Dendritic cell treated with granulocyte-macrophage colony-stimulating factor and Interleukin-4, amounts not matched to agents 40 ng/mL and 50 ng/mL, for 4 days (primary cell): ENCODE measurements around the gene MED25.
"Not testable (repeated sequence)": the region's sequence is repeated elsewhere in the genome, so short reads cannot be mapped to it uniquely, and the experiment has no call there.

Experiments used
- H3K27ac Mint-ChIP-seq: one replicate; pipeline ENCODE4 v1.8.0; 2022; ENCODE audit warnings: mild to moderate bottlenecking, mixed read lengths
- H3K27me3 Mint-ChIP-seq: one replicate; pipeline ENCODE4 v1.8.0; 2022; ENCODE audit warnings: mild to moderate bottlenecking, mixed read lengths
- H3K36me3 Mint-ChIP-seq: one replicate; pipeline ENCODE4 v1.8.0; 2022; ENCODE audit warnings: low read depth, mixed read lengths
- H3K4me1 Mint-ChIP-seq: one replicate; pipeline ENCODE4 v1.8.0; 2022; ENCODE audit warnings: low read depth, mixed read lengths
- H3K4me3 Mint-ChIP-seq: one replicate; pipeline ENCODE4 v1.8.0; 2022; ENCODE audit warnings: mild to moderate bottlenecking, moderate library complexity, mixed read lengths
- H3K9me3 Mint-ChIP-seq: one replicate; pipeline ENCODE4 v1.8.0; 2022; ENCODE audit warnings: mixed read lengths
- intact Hi-C: fragments of 100-400 bp; cut with micrococcal nuclease; formaldehyde crosslinking; loops from one replicate; pipeline ENCODE4 v1.15.0; 2022

MED25 gene

GRCh38 chr19:49812997-49813861, 4.9 kb upstream of the MED25 start, which contains the start of gene FUZ:
Gene FUZ (minus strand): TSS chr19:49813292. CDS start chr19:49813106, 186 bp downstream.
- H3K27ac Mint-ChIP-seq, result peak within 1 kb of the TSS; percentile 95
- intact Hi-C loops, result loop anchor here (1.0 to 2.0 kb wide), 4 partner anchors 37 to 172 kb away; partner anchors contain the start of genes AKT1S1, RRAS and TBC1D17
- no peaks in the 10 kb centered on the region for H3K9me3 Mint-ChIP-seq
- H3K4me1 Mint-ChIP-seq, result peaks cover 57% of the 10 kb centered on the region
- peaks cover 3% of the 10 kb centered on the region for H3K27me3 Mint-ChIP-seq
- peaks cover 30% of the 10 kb centered on the region for H3K36me3 Mint-ChIP-seq
- peak within 1 kb of the TSS; percentile 84 for H3K4me3 Mint-ChIP-seq

GRCh38 chr19:49814010-49814409, 4.1 kb upstream of the MED25 start:
- peaks cover 3% of the 10 kb centered on the region for H3K27me3 Mint-ChIP-seq
- H3K36me3 Mint-ChIP-seq, result peaks cover 30% of the 10 kb centered on the region
- H3K27ac Mint-ChIP-seq, result peak overlapping the region; percentile 95
- intact Hi-C loops, result no loop called here
- no peaks in the 10 kb centered on the region for H3K9me3 Mint-ChIP-seq
- peak overlapping the region; percentile 39 for H3K4me3 Mint-ChIP-seq
- peaks cover 55% of the 10 kb centered on the region for H3K4me1 Mint-ChIP-seq

GRCh38 chr19:49816590-49816989, 1.5 kb upstream of the MED25 start:
- H3K36me3 Mint-ChIP-seq, result peaks cover 46% of the 10 kb centered on the region
- no peaks in the 10 kb centered on the region for H3K9me3 Mint-ChIP-seq
- H3K27ac Mint-ChIP-seq, result no peak overlapping the region
- no peak overlapping the region for H3K4me3 Mint-ChIP-seq
- intact Hi-C loops, result loop anchor here (5.0 kb wide), 1 partner anchor 51 kb away; the partner anchor contains the start of gene PNKP
- peaks cover 47% of the 10 kb centered on the region for H3K4me1 Mint-ChIP-seq
- no peaks in the 10 kb centered on the region for H3K27me3 Mint-ChIP-seq

DNA sequence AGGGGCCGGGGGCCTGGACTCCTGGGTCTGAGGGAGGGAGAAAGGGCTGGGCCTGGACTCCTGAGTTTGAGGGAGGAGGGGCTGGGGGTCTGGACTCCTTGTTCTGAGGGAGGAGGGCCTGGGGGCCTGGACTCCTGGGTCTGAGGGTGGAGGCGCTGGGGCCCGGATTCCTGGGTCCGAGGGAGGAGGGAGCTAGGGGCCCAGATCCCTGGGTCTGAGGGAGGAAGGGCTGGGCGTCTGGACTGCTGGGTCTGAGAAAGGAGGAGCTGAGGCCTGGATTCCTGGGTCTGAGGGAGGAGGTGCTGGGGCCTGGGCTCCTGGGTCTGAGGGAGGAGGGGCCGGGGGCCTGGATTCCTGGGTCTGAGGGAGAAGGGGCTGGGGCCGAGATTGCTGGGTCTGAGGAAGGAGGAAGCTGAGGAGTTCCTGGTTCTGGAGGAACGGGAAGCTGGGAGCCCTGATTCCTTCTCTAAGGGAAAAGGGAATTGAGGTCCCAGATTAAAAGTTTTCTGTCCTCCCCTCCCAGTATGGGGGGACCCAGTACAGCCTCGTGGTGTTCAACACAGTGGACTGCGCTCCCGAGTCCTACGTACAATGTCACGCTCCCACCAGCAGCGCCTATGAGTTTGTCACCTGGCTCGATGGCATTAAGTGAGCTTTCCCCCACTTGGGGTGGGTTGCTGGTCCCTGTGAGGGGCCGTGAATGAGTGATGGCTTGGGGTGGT, 721 bp downstream of the MED25 start:
- Mint-ChIP-seq H3K27me3 (no peaks in the 10 kb centered on the region), H3K4me3 (peak overlapping the region; percentile 99), H3K4me1 (peaks cover 39% of the 10 kb centered on the region), H3K9me3 (no peaks in the 10 kb centered on the region), H3K36me3 (peaks cover 59% of the 10 kb centered on the region), H3K27ac (peak overlapping the region; percentile 98)
- intact Hi-C loops, result loop anchor here (5.0 kb wide), 1 partner anchor 48 kb away; the partner anchor contains the start of gene PNKP

DNA sequence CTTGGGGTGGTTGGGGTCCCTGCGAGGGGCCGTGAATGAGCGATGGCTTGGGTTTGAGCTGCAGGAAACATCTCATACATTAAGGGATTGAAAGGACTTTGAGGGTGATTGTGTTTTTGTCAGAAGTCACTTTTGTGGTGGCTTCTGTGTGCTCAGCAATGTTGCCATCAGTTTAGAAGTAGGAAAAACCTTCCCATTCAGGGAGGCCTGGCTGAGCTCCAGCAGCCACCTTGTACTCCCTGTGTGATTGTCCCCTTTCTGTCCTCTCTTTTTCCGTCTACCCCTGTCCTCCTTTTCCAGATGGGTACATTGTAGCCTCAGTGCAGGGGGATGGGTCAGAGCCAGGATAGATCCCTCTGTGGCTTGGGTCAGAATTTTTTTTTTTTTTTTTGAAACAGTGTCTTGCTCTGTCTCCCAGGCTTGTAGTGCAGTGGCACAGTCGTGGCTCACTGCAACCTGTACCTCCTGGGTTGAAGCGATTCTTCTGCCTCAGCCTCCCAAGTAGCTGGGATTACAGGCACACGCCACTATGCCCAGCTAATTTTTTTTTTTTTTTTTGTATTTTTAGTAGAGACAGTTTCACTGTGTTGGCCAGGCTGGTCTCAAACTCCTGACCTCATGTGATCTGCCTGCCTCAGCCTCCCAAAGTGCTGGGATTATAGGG, 1.5 kb downstream of the MED25 start:
- Mint-ChIP-seq H3K4me3 (peak overlapping the region; percentile 99), H3K27ac (peak overlapping the region; percentile 98), H3K36me3 (peaks cover 67% of the 10 kb centered on the region), H3K4me1 (peaks cover 38% of the 10 kb centered on the region)
- not testable (repeated sequence) for H3K27me3 Mint-ChIP-seq, H3K9me3 Mint-ChIP-seq
- intact Hi-C loops, result loop anchor here (5.0 kb wide), 1 partner anchor 48 kb away; the partner anchor contains the start of gene PNKP

DNA sequence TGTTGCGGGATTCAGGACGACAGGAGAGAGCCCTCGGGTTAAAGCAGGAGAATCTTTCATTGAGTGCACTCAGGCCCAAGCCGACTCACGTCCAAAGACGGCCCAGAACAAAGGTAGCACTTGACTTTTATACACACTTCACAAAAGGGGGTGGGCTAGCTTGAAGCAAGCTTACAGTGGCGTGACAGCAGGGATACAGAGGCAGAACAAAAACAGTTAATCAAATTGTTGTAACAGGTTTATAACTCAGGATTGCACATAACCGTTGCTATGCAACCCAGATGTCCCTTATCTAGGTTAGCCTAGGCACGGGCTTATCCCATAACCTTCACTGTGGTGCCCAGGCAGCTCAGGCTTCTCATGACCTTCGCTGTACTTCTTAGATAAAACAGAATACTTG, 2.0 kb downstream of the MED25 start:
- no peak overlapping the region for H3K4me3 Mint-ChIP-seq
- H3K36me3 Mint-ChIP-seq, result peaks cover 72% of the 10 kb centered on the region
- intact Hi-C loops, result no loop called here
- no peak overlapping the region for H3K27ac Mint-ChIP-seq
- H3K4me1 Mint-ChIP-seq, result peaks cover 36% of the 10 kb centered on the region
- H3K27me3 Mint-ChIP-seq, result no peaks in the 10 kb centered on the region
- H3K9me3 Mint-ChIP-seq, result no peaks in the 10 kb centered on the region

DNA sequence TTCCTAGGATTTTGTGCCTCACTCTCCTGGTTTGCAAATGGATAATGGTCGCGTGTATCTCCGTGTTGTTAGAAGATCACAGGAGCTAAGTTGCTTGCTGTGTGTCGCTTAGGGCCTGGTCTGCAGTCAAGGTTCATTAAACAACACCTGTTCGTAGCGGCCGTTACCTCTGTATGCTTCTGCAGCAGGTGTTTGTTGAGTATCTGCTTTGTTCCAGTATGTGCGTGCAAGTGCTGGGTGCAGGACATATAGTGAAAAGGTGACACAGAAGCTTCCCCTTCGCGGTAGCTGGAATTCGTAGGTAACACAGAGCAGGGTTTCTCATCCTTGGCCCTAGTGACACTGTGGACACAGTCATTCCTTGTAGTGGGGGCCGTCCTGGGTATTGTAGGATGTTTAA, 5.4 kb downstream of the MED25 start:
- Mint-ChIP-seq H3K4me3 (no peak overlapping the region), H3K27ac (no peak overlapping the region), H3K4me1 (peaks cover 30% of the 10 kb centered on the region), H3K36me3 (peaks cover 93% of the 10 kb centered on the region), H3K9me3 (no peaks in the 10 kb centered on the region), H3K27me3 (no peaks in the 10 kb centered on the region)
- intact Hi-C loops, result no loop called here

DNA sequence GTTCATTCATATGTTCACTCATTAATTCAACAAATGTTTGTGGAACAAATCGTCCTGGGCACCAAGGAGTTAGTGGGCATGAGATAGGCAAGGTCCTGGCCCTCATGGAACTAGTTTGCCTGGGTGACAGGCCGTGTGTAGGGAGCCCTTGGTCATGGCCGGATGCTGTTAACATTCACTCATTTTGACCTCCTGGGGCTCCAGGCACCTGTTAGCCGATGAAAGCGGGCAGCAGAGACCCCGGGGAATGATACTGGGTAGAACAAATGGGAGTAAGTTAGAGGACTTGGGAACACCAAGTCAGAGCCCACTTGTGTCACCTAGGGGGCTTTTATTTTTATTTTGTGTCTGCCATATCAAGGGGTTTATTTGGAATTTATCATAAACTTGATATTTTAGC, 6.6 kb downstream of the MED25 start:
- no peak overlapping the region for H3K27ac Mint-ChIP-seq
- no peak overlapping the region for H3K4me3 Mint-ChIP-seq
- no peaks in the 10 kb centered on the region for H3K27me3 Mint-ChIP-seq
- peaks cover 19% of the 10 kb centered on the region for H3K4me1 Mint-ChIP-seq
- peaks cover 93% of the 10 kb centered on the region for H3K36me3 Mint-ChIP-seq
- H3K9me3 Mint-ChIP-seq, result no peaks in the 10 kb centered on the region
- intact Hi-C loops, result no loop called here

- Mint-ChIP-seq H3K36me3 (peaks cover 100% of the 10 kb centered on the region), H3K9me3 (no peaks in the 10 kb centered on the region), H3K27me3 (no peaks in the 10 kb centered on the region), H3K4me1 (peaks cover 33% of the 10 kb centered on the region), H3K4me3 (no peak overlapping the region), H3K27ac (no peak overlapping the region)
- intact Hi-C loops, result no loop called here
Measured at GRCh38 chr19:49827034-49827433, 8.9 kb downstream of the MED25 start.

GRCh38 chr19:49829200-49829599, 11.1 kb downstream of the MED25 start:
- H3K9me3 Mint-ChIP-seq, result no peaks in the 10 kb centered on the region
- no peak overlapping the region for H3K27ac Mint-ChIP-seq
- H3K36me3 Mint-ChIP-seq, result peaks cover 100% of the 10 kb centered on the region
- no peaks in the 10 kb centered on the region for H3K27me3 Mint-ChIP-seq
- intact Hi-C loops, result no loop called here
- H3K4me1 Mint-ChIP-seq, result peaks cover 31% of the 10 kb centered on the region
- no peak overlapping the region for H3K4me3 Mint-ChIP-seq

GRCh38 chr19:49829721-49830120, 11.6 kb downstream of the MED25 start:
- Mint-ChIP-seq H3K27ac (no peak overlapping the region), H3K27me3 (no peaks in the 10 kb centered on the region), H3K4me3 (no peak overlapping the region), H3K9me3 (no peaks in the 10 kb centered on the region), H3K4me1 (peaks cover 29% of the 10 kb centered on the region), H3K36me3 (peaks cover 100% of the 10 kb centered on the region)
- intact Hi-C loops, result no loop called here

DNA sequence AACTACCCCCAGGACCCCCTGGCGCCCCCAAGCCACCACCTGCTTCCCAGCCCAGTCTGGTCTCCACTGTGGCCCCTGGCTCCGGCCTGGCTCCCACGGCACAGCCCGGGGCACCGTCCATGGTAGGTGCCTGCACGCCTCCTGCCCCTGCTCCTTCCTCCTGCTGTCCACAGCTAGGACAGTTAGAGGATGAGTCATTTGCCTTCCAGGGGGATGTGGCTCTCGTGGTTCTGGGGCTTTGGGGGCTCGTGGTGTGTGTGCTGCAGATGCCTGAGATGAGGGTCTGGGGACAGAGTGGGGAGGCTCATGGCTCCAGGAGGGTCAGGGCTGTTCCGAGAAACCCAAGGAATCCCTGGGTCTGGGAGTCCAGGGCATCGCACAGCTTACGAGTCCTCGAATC, 12.7 kb downstream of the MED25 start:
- no peak overlapping the region for H3K4me3 Mint-ChIP-seq
- no peak overlapping the region for H3K27ac Mint-ChIP-seq
- H3K9me3 Mint-ChIP-seq, result no peaks in the 10 kb centered on the region
- peaks cover 29% of the 10 kb centered on the region for H3K4me1 Mint-ChIP-seq
- peaks cover 100% of the 10 kb centered on the region for H3K36me3 Mint-ChIP-seq
- H3K27me3 Mint-ChIP-seq, result no peaks in the 10 kb centered on the region
- intact Hi-C loops, result no loop called here

GRCh38 chr19:49831592-49831991, 13.5 kb downstream of the MED25 start:
- Mint-ChIP-seq H3K4me1 (peaks cover 29% of the 10 kb centered on the region), H3K27me3 (no peaks in the 10 kb centered on the region), H3K36me3 (peaks cover 100% of the 10 kb centered on the region), H3K27ac (no peak overlapping the region), H3K4me3 (no peak overlapping the region), H3K9me3 (no peaks in the 10 kb centered on the region)
- intact Hi-C loops, result no loop called here

GRCh38 chr19:49832556-49832955, 14.5 kb downstream of the MED25 start:
- peaks cover 29% of the 10 kb centered on the region for H3K4me1 Mint-ChIP-seq
- H3K27ac Mint-ChIP-seq, result no peak overlapping the region

More at GRCh38 chr19:49832556-49832955, 14.5 kb downstream of the MED25 start:
- Mint-ChIP-seq H3K27me3 (no peaks in the 10 kb centered on the region), H3K9me3 (no peaks in the 10 kb centered on the region), H3K4me3 (no peak overlapping the region), H3K36me3 (peaks cover 100% of the 10 kb centered on the region)
- intact Hi-C loops, result no loop called here
